C4-2B (cell line): ENCODE results near the gene MGAT5B.

ENCODE experiments used
- H3K27ac ChIP-seq: fragments of 450-650 bp; 2 replicates; pipeline ENCODE4 v1.5.1; 2017
- ZFX ChIP-seq: fragments of 450-650 bp; IDR thresholded peaks from 2 replicates; pipeline ENCODE4 v1.6.1; 2017
- TF ChIP-seq, protein P1 (sequence below): fragments of 450-650 bp; conservative IDR thresholded peaks from 2 replicates; pipeline ENCODE4 v1.5.1; 2017; ENCODE audit warnings: mild to moderate bottlenecking

The MGAT5B gene

DNA sequence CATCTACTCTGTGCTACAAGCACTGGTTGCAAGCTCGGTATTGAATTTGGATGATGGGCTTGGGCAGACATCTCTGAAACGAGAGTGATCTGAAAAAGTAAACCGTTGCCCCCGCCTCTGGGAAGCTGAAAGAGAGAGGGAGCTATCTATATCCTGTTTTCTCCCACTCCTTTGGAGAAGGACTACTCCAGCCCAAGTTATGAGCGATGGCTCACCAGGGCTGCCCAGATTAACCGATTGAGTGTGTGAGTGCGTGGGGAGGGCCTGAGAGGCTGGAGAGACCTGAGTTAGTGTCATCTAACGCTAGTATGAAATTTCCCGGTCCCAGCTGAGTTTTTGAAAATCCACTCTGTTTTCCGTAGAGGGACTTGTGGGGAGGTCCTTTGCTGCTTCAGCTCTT lies 11.5 kb downstream of the MGAT5B start:
- TF ChIP-seq, protein P1, sequence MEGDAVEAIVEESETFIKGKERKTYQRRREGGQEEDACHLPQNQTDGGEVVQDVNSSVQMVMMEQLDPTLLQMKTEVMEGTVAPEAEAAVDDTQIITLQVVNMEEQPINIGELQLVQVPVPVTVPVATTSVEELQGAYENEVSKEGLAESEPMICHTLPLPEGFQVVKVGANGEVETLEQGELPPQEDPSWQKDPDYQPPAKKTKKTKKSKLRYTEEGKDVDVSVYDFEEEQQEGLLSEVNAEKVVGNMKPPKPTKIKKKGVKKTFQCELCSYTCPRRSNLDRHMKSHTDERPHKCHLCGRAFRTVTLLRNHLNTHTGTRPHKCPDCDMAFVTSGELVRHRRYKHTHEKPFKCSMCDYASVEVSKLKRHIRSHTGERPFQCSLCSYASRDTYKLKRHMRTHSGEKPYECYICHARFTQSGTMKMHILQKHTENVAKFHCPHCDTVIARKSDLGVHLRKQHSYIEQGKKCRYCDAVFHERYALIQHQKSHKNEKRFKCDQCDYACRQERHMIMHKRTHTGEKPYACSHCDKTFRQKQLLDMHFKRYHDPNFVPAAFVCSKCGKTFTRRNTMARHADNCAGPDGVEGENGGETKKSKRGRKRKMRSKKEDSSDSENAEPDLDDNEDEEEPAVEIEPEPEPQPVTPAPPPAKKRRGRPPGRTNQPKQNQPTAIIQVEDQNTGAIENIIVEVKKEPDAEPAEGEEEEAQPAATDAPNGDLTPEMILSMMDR, result no peak
- TF ChIP-seq ZFX, result no peak
- no peak overlapping the region for H3K27ac ChIP-seq

DNA sequence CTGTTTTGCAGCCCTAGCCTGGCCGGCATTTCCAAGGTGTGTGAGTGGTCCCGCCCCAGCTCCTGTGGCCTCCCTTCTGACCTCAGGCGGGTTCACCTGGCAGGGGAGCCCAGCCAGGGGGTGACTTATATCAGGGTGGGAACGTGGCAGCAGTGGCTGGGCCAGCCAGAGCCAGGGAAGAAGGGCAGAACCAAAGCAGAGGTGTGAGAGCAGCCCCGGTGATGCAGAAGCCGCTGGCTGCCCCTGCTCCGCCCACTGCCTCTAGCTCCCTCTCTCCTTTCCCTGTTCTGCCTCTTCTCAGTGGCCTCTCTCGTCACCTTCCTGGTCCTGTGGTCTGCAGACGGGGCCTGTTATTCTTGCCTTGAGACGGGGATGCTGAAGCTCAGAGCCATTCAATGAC lies 12.1 kb downstream of the MGAT5B start:
- TF ChIP-seq, protein P1, result no peak
- no peak for TF ChIP-seq ZFX

DNA sequence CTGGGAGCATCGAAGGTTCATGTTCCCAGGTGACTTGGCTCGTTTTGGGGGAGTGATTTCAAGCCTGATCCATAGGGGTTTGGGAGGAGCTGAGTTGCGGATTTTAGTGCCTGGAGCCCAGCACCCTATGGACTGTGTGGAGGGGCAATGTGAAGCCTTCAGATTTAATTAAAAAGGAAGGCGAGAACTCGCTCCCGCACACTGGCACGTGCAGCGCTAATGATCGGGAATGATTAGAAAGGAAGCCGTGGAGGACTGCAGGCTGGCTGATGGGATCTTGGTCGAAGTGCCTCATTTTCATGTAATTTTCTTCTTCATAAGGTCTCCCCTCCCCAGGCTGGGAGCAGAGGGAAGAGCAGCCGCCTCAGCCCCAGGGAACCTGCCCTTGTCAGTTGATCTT lies 12.8 kb downstream of the MGAT5B start:
- TF ChIP-seq, protein P1, result no peak
- no peak for TF ChIP-seq ZFX
- no peak overlapping the region for H3K27ac ChIP-seq

More for the DNA sequence above, 12.1 kb downstream of the MGAT5B start:
- H3K27ac ChIP-seq, result no peak overlapping the region

DNA sequence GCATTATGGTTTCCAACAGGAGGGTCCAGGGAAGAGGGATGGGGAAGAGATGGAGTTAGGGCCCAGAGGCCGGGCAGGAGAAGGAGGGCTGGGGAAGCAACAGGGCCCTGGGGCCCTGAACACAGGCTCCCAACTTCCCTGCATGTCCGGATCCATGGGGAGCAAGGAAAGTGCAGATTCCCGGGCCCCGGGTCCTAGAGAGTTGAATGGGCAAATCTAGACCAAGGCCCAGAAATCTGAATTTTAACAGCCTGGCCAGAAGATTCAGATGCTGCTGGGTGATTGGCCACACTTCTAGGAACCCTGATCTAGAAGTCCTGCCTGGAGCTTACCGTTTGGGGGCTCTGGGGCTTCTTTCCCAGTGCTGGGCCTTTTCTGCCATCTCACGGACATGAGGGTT lies 13.2 kb downstream of the MGAT5B start:
- no peak overlapping the region for H3K27ac ChIP-seq
- TF ChIP-seq, protein P1, result no peak
- TF ChIP-seq ZFX, result no peak

DNA sequence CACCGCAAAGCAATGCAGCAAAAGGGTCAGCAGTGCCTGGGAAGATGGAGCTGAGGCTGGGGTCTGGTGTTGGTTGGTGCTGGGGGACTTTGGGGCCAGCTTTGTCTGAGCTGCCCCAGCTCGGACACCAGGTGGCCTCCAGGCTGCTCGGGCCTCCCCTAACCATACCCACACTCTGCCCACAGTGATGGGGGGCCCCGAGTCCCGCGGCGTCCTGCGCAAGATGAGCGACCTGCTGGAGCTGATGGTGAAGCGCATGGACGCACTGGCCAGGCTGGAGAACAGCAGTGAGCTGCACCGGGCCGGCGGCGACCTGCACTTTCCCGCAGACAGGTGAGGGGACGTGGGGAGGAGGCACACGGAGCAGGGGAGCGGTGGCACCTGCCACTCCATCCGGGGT lies 13.8 kb downstream of the MGAT5B start:
- H3K27ac ChIP-seq, result no peak overlapping the region
- TF ChIP-seq ZFX, result no peak
- TF ChIP-seq, protein P1, result no peak

DNA sequence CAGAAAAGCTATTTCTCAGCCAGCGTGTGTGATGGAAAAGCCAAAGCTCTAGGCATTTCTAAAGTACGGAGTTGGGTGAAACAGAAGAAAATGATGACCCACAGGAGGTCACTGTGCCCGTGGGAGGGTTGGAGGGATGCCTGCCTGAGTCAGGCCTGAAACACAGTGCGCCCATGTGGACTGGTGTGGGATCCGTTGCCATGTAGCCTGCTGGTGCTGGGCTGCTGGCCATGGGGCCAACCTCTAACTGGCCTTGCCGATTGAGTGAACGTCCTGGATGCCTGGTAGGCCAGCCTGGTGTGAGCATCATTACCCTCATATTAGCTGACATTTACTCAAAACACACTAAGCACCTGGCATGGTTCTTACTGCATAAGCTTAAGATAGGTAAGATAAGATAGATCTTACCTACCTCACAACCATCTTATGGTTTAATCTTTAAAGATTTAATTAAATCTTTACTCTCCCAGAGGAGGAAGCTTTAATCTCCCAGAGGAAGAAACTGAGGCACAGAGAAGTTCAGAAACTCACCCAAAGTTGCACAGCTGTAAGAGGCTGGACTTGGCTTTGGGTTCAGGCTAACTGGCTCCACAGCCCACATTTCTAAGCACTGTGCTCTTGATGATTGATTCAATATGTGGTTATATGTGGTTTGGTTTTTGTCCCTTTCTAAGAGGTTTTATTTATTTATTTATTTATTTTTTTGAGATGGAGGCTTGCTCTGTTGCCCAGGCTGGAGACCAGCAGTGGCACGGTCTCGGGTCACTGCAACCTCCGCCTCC lies 15.7 kb downstream of the MGAT5B start:
- TF ChIP-seq, protein P1, result no peak
- TF ChIP-seq ZFX, result no peak
- H3K27ac ChIP-seq, result no peak overlapping the region

- H3K27ac ChIP-seq, result no peak overlapping the region
- no peak for TF ChIP-seq ZFX
- TF ChIP-seq, protein P1, result no peak
Measured at GRCh38 chr17:76884995-76885893, 17.0 kb downstream of the MGAT5B start.
